Upper lobe of left lung (tissue), 6 donors: ENCODE data around the gene GPR15LG. TPM values are rescaled to one million over a fixed set of nuclear protein-coding genes. Genes with fewer than 3 reads are reported as not detected.
"Not testable (repeated sequence)": the region's sequence is repeated elsewhere in the genome, so short reads cannot be mapped to it uniquely, and the experiment has no call there.

Experiments used
- ATAC-seq, 2 donors: fragments of 200-7000 bp; cut with Tn5 transposase; one replicate each; pipeline ENCODE4 v1.9.1; 2022; ENCODE audit warnings: mild to moderate bottlenecking in 2 of 2, moderate library complexity in 2 of 2; ENCODE audit not compliant: low FRiP score in 2 of 2
- DNase-seq, 2 donors: peaks; one replicate each; pipeline ENCODE4 v3.0.0-alpha.2; 2019 to 2020
- H3K27ac ChIP-seq, 4 donors: fragments of 200-600 bp; sonication (generic); one replicate each; pipeline ENCODE4 v1.5.1; 2016 to 2019
- H3K27me3 ChIP-seq, 4 donors: fragments of 200-600 bp; sonication (generic); one replicate each; pipeline ENCODE4 v1.5.1; 2017 to 2019
- H3K36me3 ChIP-seq, 4 donors: fragments of 200-600 bp; sonication (generic); one replicate each; pipeline ENCODE4 v1.5.1; 2016 to 2019
- H3K4me1 ChIP-seq, 4 donors: fragments of 200-600 bp; sonication (generic); one replicate each; pipeline ENCODE4 v1.5.1; 2018 to 2019
- H3K4me3 ChIP-seq, 4 donors: fragments of 200-600 bp; sonication (generic); one replicate each; pipeline ENCODE4 v1.5.1; 2017 to 2019; ENCODE audit warnings: mild to moderate bottlenecking in 2 of 4, moderate library complexity in 1 of 4
- H3K9me3 ChIP-seq, 4 donors: fragments of 200-600 bp; sonication (generic); one replicate each; pipeline ENCODE4 v1.5.1; 2018 to 2019
- CTCF ChIP-seq, 6 experiments: fragments of 450-650 bp in 4 of 6; fragments of 200-600 bp in 2 of 6; sonication (generic) in 2 of 6; IDR thresholded peaks; one replicate each; pipeline ENCODE4 v1.5.1; 2016 to 2019; ENCODE audit warnings: antibody characterized with exemption in 6 of 6
- EP300 ChIP-seq, 4 donors: sonication (generic); formaldehyde crosslinking; IDR thresholded peaks; one replicate each; pipeline ENCODE4 v1.5.1; 2017; ENCODE audit warnings: antibody characterized with exemption in 4 of 4, control low read depth in 2 of 4
- POLR2A ChIP-seq, 4 donors: fragments of 450-650 bp; IDR thresholded peaks; one replicate each; pipeline ENCODE4 v1.5.1; 2016 to 2017; ENCODE audit warnings: antibody characterized with exemption in 4 of 4, mild to moderate bottlenecking in 2 of 4
- POLR2AphosphoS5 ChIP-seq, 2 donors: sonication (generic); formaldehyde crosslinking; IDR thresholded peaks; one replicate each; pipeline ENCODE4 v1.5.1; 2017; ENCODE audit warnings: antibody characterized with exemption in 2 of 2
- WGBS, 2 donors: methylation state at CpG; one replicate each; pipeline ENCODE4 v1.1.5; 2017 to 2018; 5-methylcytosine and 5-hydroxymethylcytosine counted together
- total RNA-seq, 6 donors: library from RNA; depleted of rRNA in 4 of 6; stranded (reverse); fragments of >200 nt in 4 of 6; gene quantifications; one replicate each; pipeline versions ENCODE4 v1.1.0 to v1.2.1, GENCODE V29; 2016 to 2021
- donor health status: DM: no; HTN: no; CAD: no; lungs with moderate emphysema.
- donor health status: DM: no; HTN: yes; CAD: no; lungs with severe emphysema.

Gene GPR15LG
- under 1 TPM in 1 of 6 donors, not detected in 5; 0.37 TPM for total RNA-seq

GRCh38 chr10:84173501-84173929 is at the start of gene GPR15LG:
TSS of gene GPR15LG (plus strand) at chr10:84173801. CDS start at chr10:84173852, 51 bp downstream.
- 67 to 78% methylated on average over 2 of the region's 2 CpGs for WGBS, 2 donors
- ATAC-seq: no peak

GRCh38 chr10:84125910-84126784 is 47.5 kb upstream of the GPR15LG start:
- WGBS, 2 donors: 71 to 76% methylated on average over 10 of the region's 10 CpGs
- not testable (repeated sequence) for ATAC-seq

More at GRCh38 chr10:84173501-84173929, at the start of gene GPR15LG:
- Histone ChIP-seq H3K27me3 (no peaks in the 10 kb centered on the region), H3K4me3 (no peak within 1 kb of the TSS), H3K9me3 (no peaks in the 10 kb centered on the region), H3K36me3 (no peaks in the 10 kb centered on the region), H3K27ac (no peak within 1 kb of the TSS), H3K4me1 (no peaks in the 10 kb centered on the region)
- DNase-seq: no peak
- TF ChIP-seq EP300 (IDR thresholded peaks at IDR 0.05) (no peak), POLR2A (IDR thresholded peaks at IDR 0.05) (no peak)

GRCh38 chr10:84126785-84127167 is 46.8 kb upstream of the GPR15LG start:
- no peak overlapping the region for H3K4me3 ChIP-seq
- H3K27me3 ChIP-seq: no peaks in the 10 kb centered on the region
- no peak for DNase-seq
- TF ChIP-seq POLR2AphosphoS5 (IDR thresholded peaks at IDR 0.05): no peak
- TF ChIP-seq CTCF (IDR thresholded peaks at IDR 0.05): no peak
- TF ChIP-seq EP300 (IDR thresholded peaks at IDR 0.05): no peak
- no peak for TF ChIP-seq POLR2A (IDR thresholded peaks at IDR 0.05)
- no peak for ATAC-seq
- no peaks in the 10 kb centered on the region for H3K4me1 ChIP-seq
- H3K9me3 ChIP-seq: peaks cover 0 to 26% (median 16%) of the 10 kb centered on the region in 4 donors
- H3K36me3 ChIP-seq: no peaks in the 10 kb centered on the region
- H3K27ac ChIP-seq: no peak overlapping the region
- 65 to 85% methylated on average over 1 of the region's 1 CpG for WGBS, 2 donors

More at GRCh38 chr10:84125910-84126784, 47.5 kb upstream of the GPR15LG start:
- peaks cover 0 to 26% (median 16%) of the 10 kb centered on the region in 4 donors for H3K9me3 ChIP-seq
- not testable (repeated sequence) for H3K4me3 ChIP-seq, H3K27ac ChIP-seq, H3K27me3 ChIP-seq, H3K4me1 ChIP-seq, H3K36me3 ChIP-seq, DNase-seq

DNA sequence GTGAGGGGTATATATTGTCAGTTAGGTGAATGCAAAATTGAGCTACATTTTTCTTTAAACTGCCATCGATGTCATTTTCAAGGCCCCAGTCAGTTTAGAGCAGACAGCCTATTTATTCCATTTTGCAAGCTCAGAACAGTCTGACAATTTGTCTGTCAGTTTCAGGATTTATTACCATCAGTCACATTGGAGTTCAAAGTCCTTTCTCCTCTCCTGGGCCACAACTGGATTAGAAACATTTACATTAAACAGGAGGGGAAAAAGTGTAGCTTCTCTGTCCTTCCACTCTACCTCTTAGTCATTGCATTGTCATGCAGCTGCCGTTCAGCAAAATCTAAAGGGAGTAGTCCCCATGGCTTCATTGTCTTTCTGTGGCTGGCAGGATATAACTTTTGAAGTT is 37.8 kb upstream of the GPR15LG start:
- 62 to 89% methylated on average over 2 of the region's 2 CpGs for WGBS, 2 donors
- Histone ChIP-seq H3K27me3 (no peaks in the 10 kb centered on the region), H3K4me1 (peaks cover 6 to 10% (median 9%) of the 10 kb centered on the region in 4 donors), H3K4me3 (no peak overlapping the region), H3K9me3 (no peaks in the 10 kb centered on the region), H3K27ac (no peak overlapping the region), H3K36me3 (no peaks in the 10 kb centered on the region)
- ATAC-seq (no peak), DNase-seq (no peak)
- TF ChIP-seq POLR2A (IDR thresholded peaks at IDR 0.05) (no peak), POLR2AphosphoS5 (IDR thresholded peaks at IDR 0.05) (no peak), EP300 (IDR thresholded peaks at IDR 0.05) (no peak), CTCF (IDR thresholded peaks at IDR 0.05) (no peak)

GRCh38 chr10:84137811-84138210 is 35.8 kb upstream of the GPR15LG start:
- 93 to 96% methylated on average over 2 of the region's 2 CpGs for WGBS, 2 donors
- ATAC-seq (no peak), DNase-seq (no peak)
- Histone ChIP-seq H3K27me3 (no peaks in the 10 kb centered on the region), H3K27ac (no peak overlapping the region), H3K4me1 (peaks cover 16 to 18% (median 17%) of the 10 kb centered on the region in 4 donors), H3K9me3 (no peaks in the 10 kb centered on the region), H3K4me3 (no peak overlapping the region), H3K36me3 (peaks cover 3 to 15% (median 4%) of the 10 kb centered on the region in 4 donors)
- TF ChIP-seq CTCF (IDR thresholded peaks at IDR 0.05) (no peak), EP300 (IDR thresholded peaks at IDR 0.05) (no peak), POLR2AphosphoS5 (IDR thresholded peaks at IDR 0.05) (no peak), POLR2A (IDR thresholded peaks at IDR 0.05) (no peak)
